NCI-H1105 (cell line): ENCODE measurements around the gene PRSS50.
"Not testable (repeated sequence)": the region's sequence is repeated elsewhere in the genome, so short reads cannot be mapped to it uniquely, and the experiment has no call there.

Experiments
- DNase-seq: peaks from one replicate; lab custom pipeline; 2025; lab: John Stamatoyannopoulos, UW

PRSS50 gene, protein sequence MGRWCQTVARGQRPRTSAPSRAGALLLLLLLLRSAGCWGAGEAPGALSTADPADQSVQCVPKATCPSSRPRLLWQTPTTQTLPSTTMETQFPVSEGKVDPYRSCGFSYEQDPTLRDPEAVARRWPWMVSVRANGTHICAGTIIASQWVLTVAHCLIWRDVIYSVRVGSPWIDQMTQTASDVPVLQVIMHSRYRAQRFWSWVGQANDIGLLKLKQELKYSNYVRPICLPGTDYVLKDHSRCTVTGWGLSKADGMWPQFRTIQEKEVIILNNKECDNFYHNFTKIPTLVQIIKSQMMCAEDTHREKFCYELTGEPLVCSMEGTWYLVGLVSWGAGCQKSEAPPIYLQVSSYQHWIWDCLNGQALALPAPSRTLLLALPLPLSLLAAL

DNA sequence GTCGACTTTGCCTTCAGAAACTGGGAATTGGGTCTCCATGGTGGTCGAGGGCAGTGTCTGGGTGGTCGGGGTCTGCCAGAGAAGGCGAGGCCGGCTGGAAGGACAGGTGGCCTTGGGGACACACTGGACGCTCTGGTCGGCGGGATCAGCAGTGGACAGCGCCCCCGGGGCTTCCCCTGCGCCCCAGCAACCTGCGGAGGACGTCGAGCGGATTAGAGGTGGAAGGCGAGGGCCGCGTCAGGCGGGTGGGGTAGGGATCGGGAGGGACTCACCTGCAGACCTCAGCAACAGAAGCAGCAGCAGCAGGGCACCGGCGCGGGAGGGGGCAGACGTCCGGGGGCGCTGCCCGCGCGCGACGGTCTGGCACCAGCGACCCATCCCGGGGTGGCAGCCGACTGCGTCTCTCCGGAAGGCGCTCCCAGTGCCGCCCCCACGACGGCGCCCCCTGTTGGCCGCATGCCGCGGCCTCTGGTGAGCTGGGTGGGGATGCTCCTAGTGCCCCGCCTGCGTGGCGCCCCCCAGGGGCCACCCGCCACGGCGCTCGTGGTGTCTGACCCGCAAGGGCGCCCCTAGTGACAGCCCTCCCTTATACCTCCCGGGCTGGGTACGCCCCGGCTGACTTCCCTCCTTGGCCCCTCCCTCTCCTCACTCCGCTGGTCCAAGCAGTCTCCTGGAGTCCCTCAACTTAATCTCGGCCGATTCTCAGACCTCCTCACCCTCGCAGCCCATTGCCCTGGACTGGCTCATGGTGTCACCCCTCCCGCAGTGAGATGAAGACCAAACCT, at the start of gene PRSS50:
PRSS50 (minus strand) TSS at position 423 of the 785 bp plus-strand sequence; CDS start at position 378, 45 bp downstream.
- DNase-seq: no peak

DNA sequence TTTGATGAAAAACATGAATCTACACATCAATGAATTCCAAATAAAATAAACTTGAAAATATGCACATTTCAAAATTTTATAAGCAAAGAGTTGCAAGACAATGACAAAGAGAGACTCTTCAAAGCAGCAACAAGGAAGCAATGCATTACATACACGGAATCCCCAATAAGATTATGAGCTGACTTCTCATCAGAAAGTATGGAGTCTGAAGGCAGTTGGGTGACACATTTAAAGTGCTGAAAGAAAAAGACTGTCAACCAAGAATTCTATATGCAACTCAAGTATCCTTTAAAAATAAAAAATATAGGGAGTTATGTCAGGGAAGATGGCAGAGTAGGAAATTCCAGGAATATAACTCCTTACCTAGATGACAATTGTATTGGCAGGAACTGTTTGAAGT, 46.5 kb upstream of the PRSS50 start:
- no peak for DNase-seq

DNA sequence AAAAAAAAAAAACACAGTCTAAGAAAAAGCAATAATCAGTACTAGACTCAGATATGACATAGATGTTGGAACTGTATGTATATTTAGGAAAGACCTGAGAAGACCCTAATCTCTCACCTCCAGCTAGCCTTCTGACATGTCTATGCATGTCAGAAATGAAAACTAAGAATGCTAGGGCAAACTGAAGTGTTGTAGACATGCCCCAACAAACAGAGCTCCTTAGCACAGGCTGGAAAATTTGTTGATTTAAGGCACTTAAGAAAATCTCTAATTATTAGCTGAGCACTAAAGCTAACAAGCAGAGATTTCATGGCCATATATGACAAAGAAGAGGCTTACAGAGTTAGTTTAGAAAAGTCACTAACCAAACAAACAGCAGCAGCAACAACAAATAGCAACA, 45.5 kb upstream of the PRSS50 start:
- no peak for DNase-seq

DNA sequence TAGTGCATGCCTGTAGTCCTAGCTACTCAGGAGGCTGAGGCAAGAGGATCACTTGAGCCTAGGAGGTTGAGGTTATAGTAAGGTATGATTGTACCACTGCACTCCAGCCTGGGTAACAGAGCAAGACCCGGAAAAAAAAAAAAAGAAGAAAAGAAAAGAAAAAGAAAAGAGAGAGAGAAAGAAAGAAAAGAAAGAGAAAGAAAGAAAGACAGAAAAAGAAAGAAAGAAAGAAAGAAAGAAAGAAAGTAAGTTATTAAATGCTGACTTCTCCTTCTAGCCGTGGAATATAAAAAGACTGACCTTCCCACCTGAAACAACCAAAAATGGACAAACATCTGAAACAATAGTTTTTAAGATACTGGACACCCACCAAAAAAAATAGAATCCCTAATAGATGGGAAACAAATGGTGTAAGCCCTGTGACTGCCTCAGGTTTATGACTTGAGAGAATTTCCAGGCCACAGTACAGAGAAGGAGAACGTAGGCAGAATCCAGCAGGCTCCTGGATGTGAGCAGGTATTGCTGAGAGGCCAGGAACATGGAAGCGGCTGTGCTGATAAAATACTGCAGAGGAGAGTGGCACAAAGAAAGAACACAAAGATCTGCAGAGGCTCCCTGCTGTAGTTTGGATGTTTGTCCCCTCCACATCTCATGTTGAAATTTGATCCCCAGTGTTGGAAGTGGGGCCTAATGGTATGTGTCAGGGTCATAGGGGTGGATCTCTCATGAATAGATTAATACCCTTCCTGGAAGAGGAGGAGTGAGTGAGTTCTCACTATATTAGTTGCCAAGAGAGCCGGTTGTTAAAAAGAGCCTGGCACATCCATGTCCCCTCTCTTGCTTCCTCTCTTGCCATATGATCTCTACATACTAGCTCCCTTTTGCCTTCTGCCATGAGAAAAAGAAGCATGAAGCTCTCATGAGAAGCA, 41.8 kb upstream of the PRSS50 start:
- DNase-seq: no peak

DNA sequence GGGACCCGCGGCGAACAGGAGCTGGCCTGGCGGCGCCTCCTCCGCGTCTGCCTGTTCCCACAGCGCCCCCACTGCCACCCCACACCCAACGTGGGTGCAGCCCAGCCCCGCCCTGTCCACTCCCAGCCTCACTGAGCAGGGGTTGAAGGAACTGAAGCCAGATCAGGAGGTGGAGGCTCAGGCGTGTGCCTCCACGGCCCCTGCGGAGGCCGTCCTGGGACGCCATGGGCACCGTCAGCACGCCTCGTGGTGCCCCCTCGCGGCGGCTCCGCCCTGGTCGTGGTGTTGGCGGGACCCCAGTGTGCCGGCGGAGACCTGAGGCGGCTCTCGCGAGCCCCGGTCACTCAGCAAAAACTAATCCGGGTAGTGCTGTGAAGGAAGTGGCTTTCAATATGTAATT, 39.0 kb upstream of the PRSS50 start:
- no peak for DNase-seq

DNA sequence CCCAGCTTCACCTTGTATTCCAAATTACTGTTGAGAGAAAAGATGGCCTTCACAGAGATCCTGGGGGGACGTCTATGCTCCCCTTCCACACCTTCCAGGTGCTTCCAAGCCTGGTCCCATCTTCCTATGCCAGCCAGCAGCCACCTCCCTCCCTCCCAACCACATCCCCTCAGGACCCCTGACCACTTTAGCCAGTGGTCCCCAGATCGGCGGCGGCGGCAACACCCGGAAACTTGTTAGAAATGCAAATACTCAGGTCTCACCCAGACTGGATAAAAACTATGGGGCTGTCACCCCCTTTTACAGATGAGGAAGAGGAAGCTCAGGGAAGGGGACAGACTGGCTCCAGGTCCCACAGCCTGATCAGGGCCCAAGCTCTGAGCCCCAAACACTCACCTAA, 38.0 kb upstream of the PRSS50 start:
- DNase-seq: no peak

DNA sequence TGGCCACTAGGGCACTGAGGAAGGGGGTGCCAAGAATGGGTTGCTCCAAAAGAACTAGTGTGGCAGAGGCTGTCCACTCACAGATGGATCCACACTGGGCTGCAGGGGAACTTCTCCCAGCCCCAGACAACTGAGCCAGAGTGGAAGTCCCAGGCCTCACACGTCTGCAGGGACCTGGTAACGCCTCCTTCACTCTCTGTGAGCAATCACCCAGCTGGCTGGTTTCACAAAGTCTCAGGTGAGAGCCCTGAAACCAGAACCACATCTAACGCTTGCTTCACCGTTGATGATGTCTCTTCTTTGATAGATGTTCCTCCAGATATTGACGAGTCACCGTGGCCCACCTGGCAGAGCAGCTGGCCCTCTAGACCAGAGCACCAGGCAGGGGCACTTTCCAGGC, 35.5 kb upstream of the PRSS50 start:
- DNase-seq: not testable (repeated sequence)

DNA sequence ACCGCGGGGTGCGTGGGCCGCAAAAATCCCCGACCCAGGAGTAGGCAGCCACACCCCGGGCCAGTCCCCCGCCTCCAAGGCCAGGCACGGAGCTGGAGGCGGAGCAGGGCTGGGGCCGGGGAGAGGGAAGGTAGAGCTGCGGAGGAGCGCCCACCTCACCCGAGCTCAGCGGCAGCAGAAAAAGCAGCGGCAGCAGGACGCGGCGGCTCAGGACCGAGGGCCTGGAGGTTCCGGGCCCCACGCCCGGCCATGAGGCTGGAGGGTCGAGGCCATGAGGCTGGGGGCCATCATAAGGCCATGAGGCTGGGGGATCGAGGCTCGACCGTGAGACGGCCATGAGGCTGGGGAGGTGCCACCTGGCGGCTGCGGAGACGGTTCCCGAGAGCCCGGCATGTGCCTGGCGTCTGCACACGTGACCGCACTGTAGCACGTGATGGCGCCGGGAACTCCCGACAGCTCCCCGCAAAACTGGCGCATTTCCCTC, 32.9 kb upstream of the PRSS50 start:
- DNase-seq: no peak

DNA sequence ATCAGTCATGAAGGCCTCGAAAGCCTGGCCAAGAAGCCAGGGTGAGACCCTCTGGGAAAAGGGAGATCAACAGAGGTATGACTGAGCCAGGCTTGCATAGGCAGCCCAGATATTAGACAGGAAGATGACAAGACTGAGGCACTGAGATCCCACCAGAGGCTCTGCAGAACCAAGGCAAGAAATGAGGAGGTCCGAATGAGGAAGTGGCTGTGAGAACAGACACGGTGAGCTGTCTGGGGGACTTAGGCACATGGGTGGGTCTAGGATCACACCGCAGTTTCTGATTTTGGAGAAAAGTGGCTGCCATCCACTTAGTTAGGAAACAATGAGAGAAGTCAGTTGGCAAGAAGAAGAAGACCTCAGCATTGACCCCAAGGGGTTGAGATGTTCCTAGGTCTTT, 31.5 kb upstream of the PRSS50 start:
- DNase-seq: no peak

DNA sequence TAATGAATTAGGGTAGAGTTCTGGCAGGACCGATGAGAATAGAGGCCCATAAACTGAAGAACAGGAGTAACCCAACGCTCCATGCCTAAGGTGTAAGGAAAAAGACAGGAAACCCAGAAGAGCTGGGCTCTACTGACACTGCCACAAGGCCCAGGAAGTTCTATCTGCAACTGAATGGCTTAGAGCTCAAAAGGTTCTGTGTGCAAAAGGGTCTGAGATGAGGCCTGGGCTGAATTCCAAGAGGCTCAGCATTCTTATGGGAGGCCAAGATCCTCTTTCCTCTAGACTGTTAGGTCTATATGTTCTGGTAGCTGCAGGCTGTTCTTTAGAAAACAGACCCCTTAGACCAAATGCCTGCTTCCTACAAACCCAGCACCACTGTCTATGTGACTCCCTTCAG, 30.5 kb upstream of the PRSS50 start:
- DNase-seq: no peak

DNA sequence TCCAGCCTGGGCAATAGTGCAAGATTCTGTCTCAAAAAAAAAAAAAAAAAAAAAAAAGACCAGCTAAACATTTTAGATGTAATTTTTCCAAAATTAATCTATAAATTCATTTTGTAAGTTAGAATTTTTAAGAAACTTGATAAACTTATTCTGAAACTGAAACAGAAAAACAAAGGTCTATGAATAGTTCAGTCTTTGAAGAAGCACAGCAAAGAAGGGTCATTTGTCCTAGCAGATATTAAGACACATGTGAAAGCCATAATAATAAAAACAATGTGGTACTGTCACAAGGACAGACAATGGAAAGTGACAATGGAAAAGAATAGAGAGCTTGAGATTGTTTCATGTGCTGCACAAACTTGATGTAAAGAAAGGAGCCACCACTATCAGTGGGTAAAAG, 29.0 kb upstream of the PRSS50 start:
- DNase-seq: no peak

DNA sequence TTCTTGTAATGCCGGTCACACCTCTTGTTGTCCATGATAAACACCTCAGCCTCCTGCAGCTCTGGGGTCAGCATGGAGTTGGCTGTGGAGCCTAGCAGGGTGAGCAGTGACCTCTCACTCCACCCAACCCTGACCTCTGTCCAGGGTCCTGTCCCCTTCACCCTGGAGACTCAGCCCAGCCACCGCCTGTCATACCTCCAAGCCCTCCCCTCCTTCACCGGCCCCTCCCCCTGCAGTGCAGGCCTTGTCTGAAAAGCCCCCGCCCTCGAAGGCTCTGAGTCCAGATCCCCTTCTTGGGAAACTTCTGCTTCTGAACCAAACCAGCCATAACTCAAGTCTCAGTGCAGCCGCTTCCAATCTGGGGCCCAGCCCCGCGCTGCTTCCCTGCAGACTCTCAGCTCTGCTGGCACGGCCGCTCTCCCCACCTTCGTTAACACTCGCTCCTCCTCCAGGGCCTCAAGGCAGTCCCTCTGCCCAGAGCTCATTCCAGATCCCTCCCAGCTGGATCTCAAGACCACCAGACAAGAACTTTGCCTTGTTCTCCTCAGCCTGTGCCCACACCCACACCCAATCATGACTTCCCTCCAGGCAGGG, 25.4 kb upstream of the PRSS50 start:
- DNase-seq: no peak

DNA sequence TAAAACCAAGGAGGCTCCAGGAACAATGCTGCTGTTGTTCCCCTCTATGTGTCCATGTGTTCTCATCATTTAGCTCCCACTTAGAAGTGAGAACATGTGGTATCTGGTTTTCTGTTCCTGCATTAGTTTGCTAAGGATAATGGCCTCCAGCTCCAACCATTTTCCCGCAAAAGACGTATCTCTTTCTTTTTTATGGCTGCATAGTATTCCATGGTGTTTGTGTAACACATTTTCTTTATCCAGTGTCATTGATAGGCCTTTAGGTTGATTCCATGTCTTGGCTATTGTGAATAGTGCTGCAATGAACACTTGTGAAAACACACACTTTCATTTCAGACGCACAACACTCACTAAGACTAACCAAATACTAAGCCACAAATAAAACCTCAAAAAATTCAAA, 21.9 kb upstream of the PRSS50 start:
- DNase-seq: not testable (repeated sequence)

DNA sequence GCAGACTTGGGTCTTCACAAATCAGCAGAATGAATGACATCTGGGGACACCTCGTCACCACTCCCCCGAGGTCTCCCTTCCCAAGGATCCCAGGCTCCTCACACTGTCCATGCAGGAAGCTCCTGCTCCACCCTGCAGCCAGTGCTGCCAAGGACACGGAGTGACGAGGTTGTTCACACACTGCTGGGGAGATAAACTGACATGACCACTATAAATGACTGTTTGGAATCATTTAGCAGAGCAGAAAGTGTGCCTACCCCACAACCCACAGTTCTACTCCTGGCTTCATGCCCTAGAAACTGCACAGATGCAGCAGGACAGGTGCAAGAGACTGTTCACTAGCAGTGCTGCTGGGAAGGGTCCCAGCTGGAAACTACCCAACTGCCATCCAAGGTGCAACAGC, 19.7 kb upstream of the PRSS50 start:
- peak; percentile 35 for DNase-seq

DNA sequence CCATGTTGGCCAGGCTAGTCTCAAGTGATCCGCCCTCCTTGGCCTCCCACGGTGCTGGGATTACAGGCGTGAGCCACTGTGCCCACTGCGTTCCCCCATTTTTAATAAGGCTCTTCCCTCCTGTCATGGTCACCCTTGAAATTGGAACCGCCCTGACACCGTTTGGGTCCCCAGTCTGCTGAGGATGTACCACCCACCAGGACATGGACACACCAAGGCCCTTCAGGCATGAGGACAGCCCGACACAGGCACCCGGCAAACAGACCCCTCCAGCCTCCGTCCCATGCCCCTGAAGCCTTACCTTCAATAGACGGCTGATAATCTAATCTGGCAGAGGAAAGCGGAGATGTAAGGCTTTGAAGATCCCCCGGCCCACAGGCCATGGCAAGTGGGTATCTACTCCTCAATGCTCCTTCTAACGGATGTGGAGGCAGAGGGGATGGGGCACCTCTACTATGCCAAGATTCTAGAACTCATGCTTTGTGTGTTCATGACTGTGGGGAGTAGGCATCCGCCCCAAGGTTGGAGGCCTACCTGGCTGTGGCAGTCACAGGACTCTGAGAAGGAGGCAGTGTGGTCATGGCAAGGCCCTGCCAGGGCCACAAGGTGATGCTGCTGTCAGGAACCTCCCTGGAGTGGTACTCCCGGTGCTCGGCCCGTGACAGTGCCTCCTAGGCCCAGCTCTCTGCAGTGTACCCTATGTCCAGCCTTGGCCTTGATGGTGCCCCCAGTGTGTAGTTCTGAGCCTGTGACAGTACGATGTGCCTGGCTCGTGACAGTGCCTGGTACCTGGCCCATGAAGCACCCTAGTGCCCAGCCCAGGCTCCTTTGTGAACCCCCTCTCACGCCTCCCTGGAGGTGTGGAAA, 18.6 kb upstream of the PRSS50 start:
- DNase-seq: no peak

DNA sequence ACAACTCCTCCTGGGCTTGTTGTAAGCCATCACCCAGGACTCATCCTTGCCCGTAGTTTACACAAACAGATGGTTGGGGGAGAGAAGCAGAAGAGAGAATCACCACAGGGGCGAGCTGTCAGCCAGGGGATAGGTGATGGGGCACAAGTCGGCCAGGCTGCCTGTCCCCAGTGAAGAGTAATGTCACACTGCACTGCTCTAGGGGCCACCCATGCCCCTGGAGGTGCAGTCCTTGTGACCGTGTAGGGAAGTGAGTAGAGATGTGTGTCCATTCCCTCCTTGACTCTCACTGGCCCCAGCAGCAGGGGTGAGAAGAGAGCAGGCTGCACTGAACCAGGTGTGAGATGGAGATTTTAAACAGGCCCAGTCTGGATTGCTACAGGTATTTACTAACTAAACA, 17.1 kb upstream of the PRSS50 start:
- DNase-seq: no peak

DNA sequence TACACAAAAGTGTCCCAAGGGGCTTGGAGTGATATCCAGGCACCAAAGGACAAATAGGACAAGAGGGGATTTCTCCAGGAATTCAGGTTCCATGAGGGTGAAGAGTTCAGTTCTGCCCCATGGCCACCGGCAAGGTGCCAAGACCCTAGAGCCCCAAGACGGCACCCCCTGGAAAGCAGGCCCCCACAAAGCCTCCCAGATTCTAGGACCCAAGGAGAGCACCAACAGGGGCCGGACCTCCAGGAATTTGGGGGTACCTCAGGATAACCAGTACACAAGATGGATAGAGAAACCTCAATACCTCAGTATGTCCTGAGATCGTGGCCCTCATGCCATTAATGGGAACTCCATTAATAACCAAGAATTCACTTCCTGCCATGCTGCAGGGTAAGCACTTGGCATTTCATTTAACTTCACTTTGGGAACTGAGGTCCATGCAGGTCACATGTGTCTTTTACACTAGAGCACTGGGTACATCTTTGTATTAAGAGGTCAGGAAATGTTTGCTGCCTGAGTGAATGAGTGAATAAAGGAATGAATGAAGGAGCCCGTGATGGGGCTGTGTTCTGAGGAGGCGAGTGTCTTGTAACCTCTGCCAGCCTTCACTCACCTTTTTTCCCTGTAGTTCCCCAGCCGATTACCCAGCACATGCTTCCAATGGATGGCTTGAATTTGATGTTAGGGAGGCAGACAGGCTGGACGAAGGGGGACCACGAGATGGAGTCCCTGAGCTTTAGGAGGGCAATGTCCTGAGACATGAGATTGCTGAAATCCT, 15.5 kb upstream of the PRSS50 start:
- no peak for DNase-seq

DNA sequence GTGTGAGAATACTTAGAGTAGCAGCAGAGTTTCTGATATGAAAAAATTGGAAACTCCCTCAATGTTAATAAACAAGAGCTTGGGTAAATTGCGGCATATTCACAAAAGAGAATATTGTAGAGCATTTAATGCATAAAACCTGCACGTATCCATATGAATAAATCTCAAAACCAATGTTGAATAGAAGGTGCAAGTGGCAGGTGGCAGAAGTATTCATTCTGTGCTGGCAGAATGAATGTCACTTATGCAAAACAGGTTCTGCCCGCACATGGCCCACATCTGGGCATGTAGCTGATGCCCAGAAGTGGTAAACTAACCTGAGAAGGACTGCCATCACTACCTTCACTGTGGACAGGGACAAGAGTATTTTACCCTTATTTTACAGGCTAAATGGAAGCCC, 14.1 kb upstream of the PRSS50 start:
- DNase-seq: no peak

DNA sequence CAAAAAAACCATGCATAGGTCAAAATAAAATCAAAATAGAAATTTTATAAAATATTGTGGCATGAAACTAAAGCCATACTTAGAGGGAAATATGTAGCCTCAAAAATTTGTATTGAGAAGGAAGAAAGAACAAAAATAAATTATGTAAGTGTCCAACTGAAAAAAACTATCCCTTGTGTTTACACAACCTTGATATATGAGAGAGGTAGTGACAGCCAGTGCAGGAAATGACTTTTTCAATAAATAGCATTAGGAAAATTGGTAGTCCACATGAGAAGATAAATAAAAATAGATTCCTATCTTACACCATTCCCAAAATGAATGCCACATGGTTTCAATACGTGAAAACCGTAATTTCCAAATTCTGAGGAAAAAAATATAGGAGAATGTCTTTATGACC, 13.2 kb upstream of the PRSS50 start:
- DNase-seq: no peak

DNA sequence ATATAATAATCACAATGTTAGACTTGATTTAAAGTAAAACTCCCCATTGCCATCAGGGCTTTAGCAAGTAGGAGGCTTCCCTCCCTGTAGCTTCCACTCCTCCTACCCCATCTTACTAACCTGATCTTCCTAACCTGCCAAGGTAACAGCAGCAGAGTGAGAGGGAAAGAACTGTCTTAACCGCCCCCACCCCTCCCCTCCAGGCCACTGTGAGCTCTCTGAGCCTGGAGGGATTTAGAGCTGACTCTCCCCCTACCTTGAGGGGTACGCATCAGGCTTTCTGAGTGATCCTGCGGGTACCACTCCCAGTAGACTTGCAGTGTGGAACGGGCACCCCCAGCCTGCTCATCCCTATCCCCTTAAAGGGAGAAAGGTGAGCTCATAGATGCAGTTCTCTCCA, 11.4 kb upstream of the PRSS50 start:
- no peak for DNase-seq
